Measurements from ENCODE around the gene GRIN2A. TPM values are rescaled to one million over a fixed set of nuclear protein-coding genes. Genes with fewer than 3 reads are reported as not detected.

Gene GRIN2A
- total RNA-seq, 1 donor from 2014 or later = 0.09 TPM

GRCh38 chr16:10031955-10032354 is 150.3 kb downstream of the GRIN2A start:
- ATAC-seq (no peak), DNase-seq (no peak)
- no peaks in the 10 kb centered on the region for H3K27me3 ChIP-seq
- H3K36me3 ChIP-seq = no peaks in the 10 kb centered on the region
- H3K4me1 ChIP-seq = no peaks in the 10 kb centered on the region
- intact Hi-C loops (cut with DNase I) = no loop called here
- no peak overlapping the region for H3K27ac ChIP-seq
- no peaks in the 10 kb centered on the region for H3K9me3 ChIP-seq
- no peak overlapping the region for H3K4me3 ChIP-seq
- TF ChIP-seq CTCF (IDR thresholded peaks at IDR 0.05) = no peak

- Histone ChIP-seq H3K27ac (no peak overlapping the region), H3K4me3 (no peak overlapping the region), H3K36me3 (no peaks in the 10 kb centered on the region), H3K9me3 (no peaks in the 10 kb centered on the region), H3K27me3 (no peaks in the 10 kb centered on the region), H3K4me1 (no peaks in the 10 kb centered on the region)
- intact Hi-C loops (cut with DNase I) = no loop called here
- no peak for TF ChIP-seq CTCF (IDR thresholded peaks at IDR 0.05)
- DNase-seq (no peak), ATAC-seq (no peak)
Observed at GRCh38 chr16:10031473-10031872, 150.8 kb downstream of the GRIN2A start.

GRCh38 chr16:10028644-10029043 is 153.6 kb downstream of the GRIN2A start:
- H3K27ac ChIP-seq = no peak overlapping the region
- H3K36me3 ChIP-seq = no peaks in the 10 kb centered on the region
- H3K4me1 ChIP-seq = no peaks in the 10 kb centered on the region
- no peaks in the 10 kb centered on the region for H3K9me3 ChIP-seq
- no peak overlapping the region for H3K4me3 ChIP-seq
- intact Hi-C loops (cut with DNase I) = no loop called here
- DNase-seq = no peak
- TF ChIP-seq CTCF (IDR thresholded peaks at IDR 0.05) = no peak
- ATAC-seq = no peak
- no peaks in the 10 kb centered on the region for H3K27me3 ChIP-seq

DNA sequence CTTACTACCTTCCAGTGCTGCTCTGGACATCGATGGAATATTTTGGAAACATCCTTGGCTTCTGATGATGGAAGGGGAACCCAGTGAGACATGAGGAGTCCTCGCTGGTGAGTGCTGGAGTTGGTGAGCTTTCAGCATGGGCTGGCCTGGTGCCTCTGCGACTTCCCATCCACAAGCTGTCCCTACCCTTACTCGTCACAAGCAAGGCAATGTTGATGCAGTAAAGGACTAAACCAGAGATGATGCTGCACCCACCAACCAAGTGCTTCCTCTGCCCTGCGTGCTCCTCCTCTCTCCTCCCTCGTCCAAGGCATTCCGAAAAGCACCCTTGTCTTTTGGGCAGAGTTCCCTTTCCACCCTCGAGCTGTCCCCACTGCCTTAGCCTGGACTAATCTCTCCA is 154.7 kb downstream of the GRIN2A start:
- H3K27ac ChIP-seq = no peak overlapping the region
- intact Hi-C loops (cut with DNase I) = no loop called here
- DNase-seq (no peak), ATAC-seq (no peak)
- no peak for TF ChIP-seq CTCF (IDR thresholded peaks at IDR 0.05)
- no peaks in the 10 kb centered on the region for H3K27me3 ChIP-seq
- H3K9me3 ChIP-seq = no peaks in the 10 kb centered on the region
- no peak overlapping the region for H3K4me3 ChIP-seq
- no peaks in the 10 kb centered on the region for H3K4me1 ChIP-seq
- no peaks in the 10 kb centered on the region for H3K36me3 ChIP-seq

GRCh38 chr16:10026593-10026992 is 155.6 kb downstream of the GRIN2A start:
- Histone ChIP-seq H3K27ac (no peak overlapping the region), H3K4me1 (no peaks in the 10 kb centered on the region), H3K36me3 (no peaks in the 10 kb centered on the region), H3K27me3 (no peaks in the 10 kb centered on the region), H3K4me3 (no peak overlapping the region), H3K9me3 (no peaks in the 10 kb centered on the region)
- ATAC-seq (no peak), DNase-seq (no peak)
- intact Hi-C loops (cut with DNase I) = no loop called here
- TF ChIP-seq CTCF (IDR thresholded peaks at IDR 0.05) = no peak

DNA sequence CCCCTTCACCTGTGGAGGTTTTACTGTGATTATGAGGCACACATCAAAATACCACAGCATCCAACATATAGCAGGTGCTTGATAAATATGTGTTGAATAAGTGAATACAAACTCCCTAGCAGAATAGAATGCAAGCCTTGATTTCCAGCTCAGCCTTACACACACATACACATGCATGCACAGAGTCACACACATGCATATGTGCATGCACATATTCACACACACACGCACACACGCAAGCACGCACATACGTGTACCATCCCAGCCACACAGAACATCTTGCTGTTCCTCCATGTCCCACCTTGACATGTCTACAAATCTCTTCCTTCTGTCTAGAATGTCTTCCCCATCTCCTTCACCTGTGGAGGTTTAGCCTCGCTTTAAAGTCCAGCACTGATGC is 160.1 kb downstream of the GRIN2A start:
- ATAC-seq (no peak), DNase-seq (no peak)
- Histone ChIP-seq H3K9me3 (no peaks in the 10 kb centered on the region), H3K27ac (no peak overlapping the region), H3K27me3 (peaks cover 4% of the 10 kb centered on the region), H3K4me1 (no peaks in the 10 kb centered on the region), H3K36me3 (no peaks in the 10 kb centered on the region), H3K4me3 (no peak overlapping the region)
- intact Hi-C loops (cut with DNase I) = no loop called here
- TF ChIP-seq CTCF (IDR thresholded peaks at IDR 0.05) = no peak

All from upper lobe of right lung (tissue), 1 donor.